T-helper 2 cell treated with Interferon-gamma antibody and Interleukin-4, amounts not matched to agents 5 μg/mL and 100 μg/mL, for 36 hours (primary cell): ENCODE measurements around the gene CUL2.
A peak's percentile ranks its signal among the peaks of the same experiment; 100 is the strongest.
"Not testable (repeated sequence)": the region's sequence is repeated elsewhere in the genome, so short reads cannot be mapped to it uniquely, and the experiment has no call there.

Source experiments
- DNase-seq: peaks from one replicate; pipeline ENCODE4 v3.0.0; 2021; ENCODE audit warnings: low spot score
- H3K27ac Mint-ChIP-seq: one replicate; pipeline ENCODE4 v1.8.0; 2021; ENCODE audit warnings: mild to moderate bottlenecking, mixed read lengths
- H3K27me3 Mint-ChIP-seq: one replicate; pipeline ENCODE4 v1.8.0; 2021; ENCODE audit warnings: low read depth, mixed read lengths
- H3K36me3 Mint-ChIP-seq: one replicate; pipeline ENCODE4 v1.8.0; 2021; ENCODE audit warnings: low read depth, mixed read lengths
- H3K4me1 Mint-ChIP-seq: one replicate; pipeline ENCODE4 v1.8.0; 2021; ENCODE audit warnings: low read depth, mixed read lengths
- H3K4me3 Mint-ChIP-seq: one replicate; pipeline ENCODE4 v1.8.0; 2022; ENCODE audit warnings: mild to moderate bottlenecking, moderate library complexity, mixed read lengths
- H3K9me3 Mint-ChIP-seq: one replicate; pipeline ENCODE4 v1.8.0; 2021; ENCODE audit warnings: mixed read lengths

The CUL2 gene

GRCh38 chr10:35103882-35104281 is 13.7 kb upstream of the CUL2 start:
- no peak for DNase-seq

GRCh38 chr10:35097510-35097909 is 7.4 kb upstream of the CUL2 start:
- H3K27me3 Mint-ChIP-seq = peaks cover 14% of the 10 kb centered on the region
- H3K4me3 Mint-ChIP-seq = no peak overlapping the region
- no peaks in the 10 kb centered on the region for H3K36me3 Mint-ChIP-seq
- H3K9me3 Mint-ChIP-seq = peaks cover 6% of the 10 kb centered on the region
- no peak for DNase-seq
- no peak overlapping the region for H3K27ac Mint-ChIP-seq
- H3K4me1 Mint-ChIP-seq = peaks cover 2% of the 10 kb centered on the region

More at GRCh38 chr10:35103882-35104281, 13.7 kb upstream of the CUL2 start:
- Mint-ChIP-seq H3K27ac (no peak overlapping the region), H3K9me3 (no peaks in the 10 kb centered on the region), H3K27me3 (no peaks in the 10 kb centered on the region), H3K36me3 (no peaks in the 10 kb centered on the region), H3K4me1 (no peaks in the 10 kb centered on the region), H3K4me3 (no peak overlapping the region)

GRCh38 chr10:35096312-35096711 is 6.2 kb upstream of the CUL2 start:
- H3K4me1 Mint-ChIP-seq = peaks cover 2% of the 10 kb centered on the region
- no peaks in the 10 kb centered on the region for H3K36me3 Mint-ChIP-seq
- no peak overlapping the region for H3K4me3 Mint-ChIP-seq
- DNase-seq = no peak
- H3K27me3 Mint-ChIP-seq = peaks cover 14% of the 10 kb centered on the region
- no peak overlapping the region for H3K27ac Mint-ChIP-seq
- peaks cover 6% of the 10 kb centered on the region for H3K9me3 Mint-ChIP-seq

GRCh38 chr10:35092851-35093250 is 2.7 kb upstream of the CUL2 start:
- H3K27ac Mint-ChIP-seq = no peak overlapping the region
- peaks cover 3% of the 10 kb centered on the region for H3K36me3 Mint-ChIP-seq
- DNase-seq = no peak
- peaks cover 25% of the 10 kb centered on the region for H3K4me1 Mint-ChIP-seq
- no peak overlapping the region for H3K4me3 Mint-ChIP-seq
- peaks cover 6% of the 10 kb centered on the region for H3K9me3 Mint-ChIP-seq
- peaks cover 10% of the 10 kb centered on the region for H3K27me3 Mint-ChIP-seq

- H3K4me3 Mint-ChIP-seq = no peak overlapping the region
- peaks cover 8% of the 10 kb centered on the region for H3K36me3 Mint-ChIP-seq
- no peak overlapping the region for H3K27ac Mint-ChIP-seq
Observed at GRCh38 chr10:35091994-35092790, 2.1 kb upstream of the CUL2 start.

GRCh38 chr10:35089611-35090161 is 455 bp downstream of the CUL2 start:
- DNase-seq = no peak
- Mint-ChIP-seq H3K4me3 (peak overlapping the region; percentile 97), H3K9me3 (peaks cover 6% of the 10 kb centered on the region), H3K27me3 (no peaks in the 10 kb centered on the region), H3K27ac (peak overlapping the region; percentile 95), H3K36me3 (peaks cover 9% of the 10 kb centered on the region), H3K4me1 (peaks cover 34% of the 10 kb centered on the region)

More at GRCh38 chr10:35091994-35092790, 2.1 kb upstream of the CUL2 start:
- Mint-ChIP-seq H3K4me1 (peaks cover 31% of the 10 kb centered on the region), H3K9me3 (peaks cover 6% of the 10 kb centered on the region), H3K27me3 (peaks cover 10% of the 10 kb centered on the region)
- no peak for DNase-seq

GRCh38 chr10:35083242-35083641 is 6.9 kb downstream of the CUL2 start:
- peaks cover 33% of the 10 kb centered on the region for H3K36me3 Mint-ChIP-seq
- peaks cover 9% of the 10 kb centered on the region for H3K9me3 Mint-ChIP-seq
- H3K4me3 Mint-ChIP-seq = no peak overlapping the region

GRCh38 chr10:35080261-35080660 is 9.9 kb downstream of the CUL2 start:
- DNase-seq, H3K9me3 Mint-ChIP-seq, H3K27ac Mint-ChIP-seq, H3K4me3 Mint-ChIP-seq, H3K27me3 Mint-ChIP-seq, H3K4me1 Mint-ChIP-seq: not testable (repeated sequence)
- H3K36me3 Mint-ChIP-seq = peaks cover 27% of the 10 kb centered on the region

More at GRCh38 chr10:35083242-35083641, 6.9 kb downstream of the CUL2 start:
- Mint-ChIP-seq H3K27ac (no peak overlapping the region), H3K27me3 (no peaks in the 10 kb centered on the region), H3K4me1 (peaks cover 14% of the 10 kb centered on the region)
- no peak for DNase-seq

- DNase-seq = no peak
- peaks cover 30% of the 10 kb centered on the region for H3K36me3 Mint-ChIP-seq
- H3K9me3 Mint-ChIP-seq = peaks cover 9% of the 10 kb centered on the region
- H3K27ac Mint-ChIP-seq = no peak overlapping the region
- peaks cover 3% of the 10 kb centered on the region for H3K4me1 Mint-ChIP-seq
- H3K27me3 Mint-ChIP-seq = no peaks in the 10 kb centered on the region
- no peak overlapping the region for H3K4me3 Mint-ChIP-seq
Observed at GRCh38 chr10:35079763-35080162, 10.4 kb downstream of the CUL2 start.

GRCh38 chr10:35079265-35079664 is 10.9 kb downstream of the CUL2 start:
- Mint-ChIP-seq H3K27ac (no peak overlapping the region), H3K9me3 (peaks cover 6% of the 10 kb centered on the region), H3K27me3 (no peaks in the 10 kb centered on the region), H3K36me3 (peaks cover 27% of the 10 kb centered on the region), H3K4me1 (peaks cover 3% of the 10 kb centered on the region), H3K4me3 (no peak overlapping the region)
- DNase-seq = no peak

- no peak overlapping the region for H3K4me3 Mint-ChIP-seq
- H3K4me1 Mint-ChIP-seq = no peaks in the 10 kb centered on the region
- H3K9me3 Mint-ChIP-seq = no peaks in the 10 kb centered on the region
- DNase-seq = no peak
- H3K27ac Mint-ChIP-seq = no peak overlapping the region
- H3K36me3 Mint-ChIP-seq = peaks cover 8% of the 10 kb centered on the region
- no peaks in the 10 kb centered on the region for H3K27me3 Mint-ChIP-seq
Observed at GRCh38 chr10:35075228-35075627, 14.9 kb downstream of the CUL2 start.

- DNase-seq = no peak
- H3K27ac Mint-ChIP-seq = no peak overlapping the region
Observed at GRCh38 chr10:35074266-35074665, 15.9 kb downstream of the CUL2 start.

GRCh38 chr10:35070521-35070920 is 19.6 kb downstream of the CUL2 start:
- Mint-ChIP-seq H3K4me3 (no peak overlapping the region), H3K27ac (no peak overlapping the region), H3K27me3 (no peaks in the 10 kb centered on the region), H3K4me1 (no peaks in the 10 kb centered on the region), H3K9me3 (no peaks in the 10 kb centered on the region), H3K36me3 (peaks cover 24% of the 10 kb centered on the region)
- no peak for DNase-seq

More at GRCh38 chr10:35074266-35074665, 15.9 kb downstream of the CUL2 start:
- Mint-ChIP-seq H3K9me3 (no peaks in the 10 kb centered on the region), H3K27me3 (no peaks in the 10 kb centered on the region), H3K36me3 (peaks cover 10% of the 10 kb centered on the region), H3K4me3 (no peak overlapping the region), H3K4me1 (no peaks in the 10 kb centered on the region)

GRCh38 chr10:35063837-35064454 is 26.2 kb downstream of the CUL2 start:
- Mint-ChIP-seq H3K27me3 (no peaks in the 10 kb centered on the region), H3K36me3 (peaks cover 30% of the 10 kb centered on the region), H3K4me1 (no peaks in the 10 kb centered on the region), H3K4me3 (no peak overlapping the region), H3K9me3 (no peaks in the 10 kb centered on the region), H3K27ac (no peak overlapping the region)
- DNase-seq = no peak
